LNCAP (cell line): ENCODE data around the gene KDM4C.

Source experiments
- CTCF ChIP-seq: fragments of 450-650 bp; IDR thresholded peaks from 2 replicates; pipeline ENCODE4 v1.5.1; 2017; ENCODE audit warnings: mild to moderate bottlenecking

Gene KDM4C

GRCh38 chr9:7033076-7034045 lies 275.6 kb downstream of the KDM4C start:
- TF ChIP-seq CTCF = no peak

GRCh38 chr9:7037176-7037575 lies 279.4 kb downstream of the KDM4C start:
- no peak for TF ChIP-seq CTCF

GRCh38 chr9:7042124-7042523 lies 284.4 kb downstream of the KDM4C start:
- no peak for TF ChIP-seq CTCF

GRCh38 chr9:7045361-7045760 lies 287.6 kb downstream of the KDM4C start:
- TF ChIP-seq CTCF = no peak

GRCh38 chr9:7051711-7052110 lies 293.9 kb downstream of the KDM4C start:
- no peak for TF ChIP-seq CTCF

- no peak for TF ChIP-seq CTCF
Measured at GRCh38 chr9:7053903-7054302, 296.1 kb downstream of the KDM4C start.

GRCh38 chr9:7055171-7055903 lies 297.6 kb downstream of the KDM4C start:
- no peak for TF ChIP-seq CTCF
